HepG2 (cell line): Measurements from ENCODE around the gene NDC1. TPM values are rescaled to one million over a fixed set of nuclear protein-coding genes. Genes with fewer than 3 reads are reported as not detected.

ENCODE experiments used
- ATAC-seq: fragments of 200-7000 bp; cut with Tn5 transposase; 3 replicates; pipeline ENCODE4 v1.9.1; 2020; ENCODE audit warnings: mild to moderate bottlenecking, moderate library complexity
- BruUV-seq: library from RNA; stranded (reverse); fragments of 400-500 nt; replicated peaks from 2 replicates; lab custom pipeline; 2021; lab: Mats Ljungman, UMichigan
- CTCF ChIA-PET: fragments of 300-600 bp; formaldehyde crosslinking; extraction: SDS; loops from one replicate; lab custom pipeline; 2021; ENCODE audit warnings: low total read pairs, inconsistent platforms, low intra/inter-chr PET ratio; lab: Yijun Ruan, JAX
- POLR2A ChIA-PET: fragments of 350-600 bp; sonication (Branson Sonifier 250); formaldehyde crosslinking; loops from one replicate; lab custom pipeline; 2020; ENCODE audit warnings: antibody characterized with exemption, inconsistent platforms; lab: Yijun Ruan, JAX
- DNase-seq: peaks from one replicate; pipeline ENCODE4 v3.0.0-alpha.2; 2015; ENCODE audit warnings: low spot score
- FAIRE-seq: peaks from 3 replicates; lab custom pipeline; 2011; peaks lifted over from hg19 to GRCh38; lab: Jason Lieb, UNC
- H2AFZ ChIP-seq: one replicate; pipeline ENCODE4 v1.6.1; 2011; ENCODE audit warnings: low read length, inconsistent platforms
- H3K27ac ChIP-seq: fragments of 300-600 bp; 3 replicates; pipeline ENCODE4 v1.8.0; 2011; ENCODE audit warnings: mixed run types, mild to moderate bottlenecking, mixed read lengths, low read length, inconsistent platforms; ENCODE audit not compliant: insufficient read depth; ENCODE audit errors: extremely low read length
- H3K27me3 ChIP-seq, 2 experiments: fragments of 200-600 bp in 1 of 2; 2 replicates in 1 of 2; 3 replicates in 1 of 2; pipeline versions ENCODE4 v1.6.0 to v1.8.0; 2011; ENCODE audit warnings: low read length in 2 of 2, mild to moderate bottlenecking in 2 of 2, moderate library complexity in 2 of 2, inconsistent platforms in 1 of 2; ENCODE audit not compliant: insufficient read depth in 2 of 2, control insufficient read depth in 1 of 2
- H3K36me3 ChIP-seq, 2 experiments: fragments of 200-600 bp in 1 of 2; replicated peaks in 1 of 2; 2 replicates in 1 of 2; 3 replicates in 1 of 2; pipeline versions ENCODE4 v1.5.1 to v1.8.0; 2011; ENCODE audit warnings: low read length in 2 of 2, inconsistent platforms in 1 of 2; ENCODE audit not compliant: insufficient read depth in 2 of 2, control insufficient read depth in 1 of 2
- H3K4me1 ChIP-seq: 2 replicates; pipeline ENCODE4 v1.5.1; 2012; ENCODE audit warnings: low read length, inconsistent platforms; ENCODE audit not compliant: insufficient read depth
- H3K4me2 ChIP-seq: 2 replicates; pipeline ENCODE4 v1.6.0; 2011; ENCODE audit warnings: low read depth, low read length, inconsistent platforms
- H3K4me3 ChIP-seq, 3 experiments: fragments of 200-600 bp in 1 of 3; sonication (generic), shearing (Covaris generic) in 1 of 3; replicated peaks in 1 of 3; 2 replicates each; pipeline ENCODE4 v1.5.1; 2011 to 2016; ENCODE audit warnings: low read length in 3 of 3, inconsistent platforms in 2 of 3, low read depth in 2 of 3, mild to moderate bottlenecking in 2 of 3, control low read depth in 1 of 3, mixed read lengths in 1 of 3; ENCODE audit not compliant: insufficient read depth in 1 of 3
- H3K79me2 ChIP-seq: one replicate; pipeline ENCODE4 v1.6.1; 2011; ENCODE audit warnings: low read length, inconsistent platforms; ENCODE audit not compliant: insufficient read depth
- H3K9ac ChIP-seq: 2 replicates; pipeline ENCODE4 v1.6.0; 2011; ENCODE audit warnings: mild to moderate bottlenecking, low read depth, low read length, inconsistent platforms; ENCODE audit not compliant: insufficient read depth
- H3K9me3 ChIP-seq: 2 replicates; pipeline ENCODE4 v1.5.1; 2012; ENCODE audit warnings: mild to moderate bottlenecking, low read length
- H4K20me1 ChIP-seq: 2 replicates; pipeline ENCODE4 v1.6.0; 2011; ENCODE audit warnings: inconsistent platforms, mild to moderate bottlenecking, low read length, moderate library complexity; ENCODE audit not compliant: insufficient read depth
- ATF5 ChIP-seq: sonication (generic); formaldehyde crosslinking; IDR thresholded peaks from 2 replicates; pipeline ENCODE4 v1.4.0; 2020; ENCODE audit warnings: mild to moderate bottlenecking, low read depth, missing genetic modification reagents
- BRCA1 ChIP-seq: sonication (generic); formaldehyde crosslinking; IDR thresholded peaks from 2 replicates; pipeline ENCODE4 v1.4.0; 2020; ENCODE audit warnings: missing genetic modification reagents
- CC2D1A ChIP-seq: sonication (generic); formaldehyde crosslinking; IDR thresholded peaks from 2 replicates; pipeline ENCODE4 v1.8.1; 2023; ENCODE audit warnings: mild to moderate bottlenecking, missing genetic modification reagents
- DNMT3B ChIP-seq: conservative IDR thresholded peaks from 2 replicates; pipeline ENCODE4 v1.6.1; 2016; ENCODE audit warnings: missing biosample characterization, control low read depth
- E2F5 ChIP-seq: sonication (generic); formaldehyde crosslinking; conservative IDR thresholded peaks from 2 replicates; pipeline ENCODE4 v1.4.0; 2020; ENCODE audit warnings: missing genetic modification reagents
- ZKSCAN8 ChIP-seq: IDR thresholded peaks from 2 replicates; pipeline ENCODE4 v1.6.1; 2016; ENCODE audit warnings: borderline replicate concordance, missing genetic modification reagents, missing compliant biosample characterization
- WGBS: methylation state at CpG from one replicate; pipeline ENCODE4 v1.1.6; 2017; ENCODE audit warnings: low lambda C conversion rate; 5-methylcytosine and 5-hydroxymethylcytosine counted together
- in situ Hi-C: cut with HindIII; loops from 2 replicates; pipeline ENCODE4 v1.10.0; 2017; ENCODE audit warnings: low pct_unique_long_range_greater_than_20kb; ENCODE audit not compliant: extremely low pct_ligation_motif_present
- intact Hi-C: fragments of 100-400 bp; cut with micrococcal nuclease; formaldehyde crosslinking; loops from one replicate; pipeline ENCODE4 v1.10.0; 2022; ENCODE audit not compliant: unreplicated experiment
- polyA plus RNA-seq, 8 experiments: library from polyadenylated mRNA; depleted of rRNA in 3 of 8; stranded (reverse) in 7 of 8; unstranded in 1 of 8; fragments of >200 nt; fragmentation: Illumina TruSeq in 4 of 8; extraction: Trizol in 4 of 8; gene quantifications; 2 replicates each; pipeline versions ENCODE4 v1.2.1 to v1.2.3, GENCODE V29; 2011 to 2016; ENCODE audit warnings: low read depth in 4 of 8, missing spikeins in 1 of 8, mixed read lengths in 1 of 8; ENCODE audit not compliant: insufficient read depth in 1 of 8
- total RNA-seq, 5 experiments: library from RNA; depleted of rRNA; stranded (reverse); fragments of >200 nt; fragmentation: Illumina TruSeq; extraction: Trizol; gene quantifications; 2 replicates each; pipeline ENCODE4 v1.2.3, GENCODE V29; 2016; ENCODE audit warnings: low read depth in 1 of 5

The NDC1 gene
- total and polyA plus RNA-seq, 2 of the 13 experiments (the other 11 are each of a cell fraction or from before 2014, with no cell fraction given) = 38.1 to 50.9 TPM

GRCh38 chr1:53837646-53837923, 511 bp downstream of the NDC1 start:
- peaks cover 24% of the 10 kb centered on the region for H3K4me1 ChIP-seq
- FAIRE-seq (no peak), DNase-seq (no peak), ATAC-seq (peak; percentile 15; the same call in 2 of the 3 replicates)
- TSS peak; percentile 83 for BruUV-seq
- no peaks in the 10 kb centered on the region; the same call in 1 of the 2 replicates for H4K20me1 ChIP-seq
- peaks cover 0 to 8% of the 10 kb centered on the region in 2 experiments; a peak in 1 of 5 replicates for H3K36me3 ChIP-seq
- WGBS = 2% methylated on average over 5 of the region's 5 CpGs
- intact Hi-C loops = loop anchor here (5.0 kb wide), 1 partner anchor 880 kb away; the partner anchor contains the start of gene TTC4
- peak overlapping the region; percentile 96 for H3K27ac ChIP-seq
- peaks cover 9% of the 10 kb centered on the region for H3K9me3 ChIP-seq
- H2AFZ ChIP-seq = peak overlapping the region; percentile 90
- H3K9ac ChIP-seq = peak overlapping the region; percentile 88
- in situ Hi-C loops = no loop called here
- no peaks in the 10 kb centered on the region for H3K27me3 ChIP-seq
- TF ChIP-seq DNMT3B (CRISPR knock-in tag) = 0 out of 2 replicates have a peak, but pooled peaks have one; percentile 30
- 0 out of 2 replicates have a peak, but pooled peaks have one; percentile 21 for TF ChIP-seq ATF5 (CRISPR knock-in tag)
- TF ChIP-seq ZKSCAN8 (CRISPR knock-in tag) = peak; percentile 93; the same call in 1 of the 2 replicates
- TF ChIP-seq CC2D1A = 0 out of 2 replicates have a peak, but pooled peaks have one; percentile 5
- 0 out of 2 replicates have a peak, but pooled peaks have one; percentile 2 for TF ChIP-seq BRCA1 (CRISPR knock-in tag)
- no peak for TF ChIP-seq E2F5 (CRISPR knock-in tag)
- TF ChIP-seq, all 625 proteins: peak for 5
- Histone ChIP-seq H3K4me2 (peak overlapping the region; percentile 90), H3K4me3 (peak overlapping the region; percentile 68 to 94 (median 82)), H3K79me2 (peaks cover 46% of the 10 kb centered on the region)
- POLR2A ChIA-PET = interaction anchor here (1.3 kb wide), 2 partner anchors 52 to 108 kb away, joined by 3 to 4 read pairs; partner anchors contain the start of genes IFT25, LRRC42 and YIPF1
- CTCF ChIA-PET = no interaction called here
